Thyroid gland (tissue), 4 donors: ENCODE results near the gene CCDC60.

ENCODE experiments used
- CTCF ChIP-seq, 6 experiments: fragments of 200-600 bp in 3 of 6; fragments of 450-650 bp in 3 of 6; sonication (generic) in 3 of 6; IDR thresholded peaks; one replicate each; pipeline ENCODE4 v1.5.1; 2016 to 2019; ENCODE audit warnings: antibody characterized with exemption in 6 of 6, mild to moderate bottlenecking in 2 of 6, inconsistent platforms in 1 of 6, moderate library complexity in 1 of 6
- POLR2A ChIP-seq, 2 donors: fragments of 450-650 bp; IDR thresholded peaks; one replicate each; pipeline ENCODE4 v1.6.1; 2017; ENCODE audit warnings: antibody characterized with exemption in 2 of 2, mild to moderate bottlenecking in 2 of 2, moderate library complexity in 1 of 2

GRCh38 chr12:119378903-119379302 is 44.4 kb downstream of the CCDC60 start:
- TF ChIP-seq CTCF (IDR thresholded peaks at IDR 0.05) (no peak), POLR2A (IDR thresholded peaks at IDR 0.05) (no peak)
